Smooth muscle cell (in vitro differentiated cells): ENCODE results near the gene MBD3L3. TPM values are rescaled to one million over a fixed set of nuclear protein-coding genes. Genes with fewer than 3 reads are reported as not detected.

ENCODE experiments used
- polyA plus RNA-seq: library from polyadenylated mRNA; unstranded; fragments of >200 nt; fragmentation: Nextera tagmentation; extraction: Ambion mirVana; gene quantifications from 2 replicates; pipeline ENCODE4 v1.2.1, GENCODE V29; 2016
- total RNA-seq: library from RNA; depleted of rRNA; stranded (reverse); fragments of >200 nt; gene quantifications from 2 replicates; pipeline ENCODE4 v1.2.3, GENCODE V29; 2014

MBD3L3 gene
- total and polyA plus RNA-seq, 2 experiments from 2014 or later = not detected

Other genes starting within 250 kb of the MBD3L3 start
- gene ADGRE1, start 171.1 kb downstream of the MBD3L3 start, total RNA-seq = not detected in 2 replicates
- gene ADGRE1, start 171.1 kb downstream of the MBD3L3 start, polyA plus RNA-seq = not detected in 2 replicates
- gene MBD3L2B, start 37.2 kb downstream of the MBD3L3 start, total RNA-seq = not detected in 2 replicates
- not detected in 2 replicates for gene MBD3L2B, start 37.2 kb downstream of the MBD3L3 start, polyA plus RNA-seq
- not detected in 2 replicates for gene MBD3L5, start 28.1 kb downstream of the MBD3L3 start, total RNA-seq
- gene MBD3L5, start 28.1 kb downstream of the MBD3L3 start, polyA plus RNA-seq = not detected in 2 replicates
- not detected in 2 replicates for gene MBD3L4, start 18.5 kb downstream of the MBD3L3 start, total RNA-seq
- gene MBD3L4, start 18.5 kb downstream of the MBD3L3 start, polyA plus RNA-seq = not detected in 2 replicates
- not detected in 2 replicates for gene MBD3L2, start 9.4 kb downstream of the MBD3L3 start, total RNA-seq
- not detected in 2 replicates for gene MBD3L2, start 9.4 kb downstream of the MBD3L3 start, polyA plus RNA-seq
- 9.4 and 9.7 TPM in 2 replicates for gene ZNF557, start 11.0 kb upstream of the MBD3L3 start, total RNA-seq
- 3.8 and 4.2 TPM in 2 replicates for gene ZNF557, start 11.0 kb upstream of the MBD3L3 start, polyA plus RNA-seq
- gene INSR, start 235.7 kb upstream of the MBD3L3 start, total RNA-seq = 8.5 and 12.7 TPM in 2 replicates
- gene INSR, start 235.7 kb upstream of the MBD3L3 start, polyA plus RNA-seq = 2.8 and 3.9 TPM in 2 replicates